Mucosa of stomach (tissue), 1 donor: ENCODE measurements around the gene RILPL1.
"Not testable (repeated sequence)": the region's sequence is repeated elsewhere in the genome, so short reads cannot be mapped to it uniquely, and the experiment has no call there.

Experiments used
- H3K27me3 ChIP-seq: one replicate; pipeline ENCODE4 v1.7.0; 2013; ENCODE audit warnings: mild to moderate bottlenecking, low read length; ENCODE audit not compliant: control insufficient read depth, insufficient read depth
- H3K36me3 ChIP-seq: one replicate; pipeline ENCODE4 v1.7.0; 2013; ENCODE audit warnings: low read length; ENCODE audit not compliant: control insufficient read depth, insufficient read depth
- H3K4me1 ChIP-seq: one replicate; pipeline ENCODE4 v1.7.0; 2013; ENCODE audit warnings: mild to moderate bottlenecking, low read length; ENCODE audit not compliant: control insufficient read depth, insufficient read depth
- H3K4me3 ChIP-seq: one replicate; pipeline ENCODE4 v1.7.0; 2013; ENCODE audit warnings: low read length
- H3K9ac ChIP-seq: one replicate; pipeline ENCODE4 v1.7.0; 2013; ENCODE audit warnings: mild to moderate bottlenecking, low read length, moderate library complexity
- H3K9me3 ChIP-seq: one replicate; pipeline ENCODE4 v1.7.0; 2013; ENCODE audit warnings: mild to moderate bottlenecking, low read length, moderate library complexity; ENCODE audit not compliant: control insufficient read depth
- donor health status: Pancreatic carcinoma.

The RILPL1 gene, protein sequence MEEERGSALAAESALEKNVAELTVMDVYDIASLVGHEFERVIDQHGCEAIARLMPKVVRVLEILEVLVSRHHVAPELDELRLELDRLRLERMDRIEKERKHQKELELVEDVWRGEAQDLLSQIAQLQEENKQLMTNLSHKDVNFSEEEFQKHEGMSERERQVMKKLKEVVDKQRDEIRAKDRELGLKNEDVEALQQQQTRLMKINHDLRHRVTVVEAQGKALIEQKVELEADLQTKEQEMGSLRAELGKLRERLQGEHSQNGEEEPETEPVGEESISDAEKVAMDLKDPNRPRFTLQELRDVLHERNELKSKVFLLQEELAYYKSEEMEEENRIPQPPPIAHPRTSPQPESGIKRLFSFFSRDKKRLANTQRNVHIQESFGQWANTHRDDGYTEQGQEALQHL

DNA sequence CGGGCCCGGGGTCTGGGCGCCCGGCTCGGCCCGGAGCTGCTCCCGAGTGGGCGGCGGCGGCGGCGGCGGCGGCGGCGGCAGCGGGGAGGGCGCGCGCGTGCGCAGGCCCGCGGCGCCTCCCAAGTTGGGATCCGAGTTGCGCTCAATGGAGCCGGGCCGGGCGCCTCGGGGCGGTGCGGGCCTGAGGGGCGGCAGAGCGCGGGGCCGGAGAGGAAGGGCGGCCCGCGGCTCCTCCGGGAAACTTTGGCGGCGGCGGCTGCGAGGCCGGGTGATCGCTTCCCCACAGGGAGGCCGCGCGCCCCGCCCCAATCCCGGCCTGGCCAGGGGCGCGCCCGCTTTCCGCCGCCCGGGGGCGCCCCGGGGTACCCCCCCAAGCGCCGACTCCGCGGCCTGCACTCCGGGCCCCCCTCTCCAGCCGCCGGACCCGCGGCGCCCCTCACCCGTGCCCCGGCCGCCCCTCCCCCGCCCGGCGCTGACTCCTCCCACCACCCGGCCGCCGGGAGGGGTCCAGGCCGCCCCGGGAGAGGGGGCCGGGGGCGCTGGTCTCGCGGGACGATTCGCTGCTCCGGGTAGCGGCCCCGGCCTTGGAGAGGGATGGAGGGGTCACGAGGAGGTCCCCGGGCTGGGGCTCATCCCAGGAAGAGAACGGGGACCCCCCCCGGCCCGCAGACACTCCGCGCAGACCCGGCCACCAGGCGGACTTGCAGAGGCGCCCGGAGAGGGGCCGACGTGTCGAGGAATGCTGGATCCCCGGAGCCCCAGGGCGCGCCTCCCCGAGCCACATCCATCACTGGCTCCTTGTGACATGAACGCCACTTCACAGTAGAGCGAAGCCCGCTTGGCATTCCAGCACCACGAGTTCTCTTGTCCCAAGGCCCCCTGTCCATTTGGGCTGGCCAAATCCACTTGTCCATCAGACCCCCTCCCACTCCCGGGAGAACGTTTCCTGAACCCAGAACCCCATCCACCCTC lies at the start of gene RILPL1:
Gene RILPL1, minus strand, starts transcription at position 48 of the 972 bp plus-strand sequence. CDS start 237 bp downstream, outside the sequence.
- Histone ChIP-seq H3K36me3 (no peaks in the 10 kb centered on the region), H3K27me3 (no peaks in the 10 kb centered on the region), H3K9me3 (no peaks in the 10 kb centered on the region), H3K9ac (peak within 1 kb of the TSS; percentile 43), H3K4me1 (peaks cover 18% of the 10 kb centered on the region), H3K4me3 (peak within 1 kb of the TSS; percentile 25)

DNA sequence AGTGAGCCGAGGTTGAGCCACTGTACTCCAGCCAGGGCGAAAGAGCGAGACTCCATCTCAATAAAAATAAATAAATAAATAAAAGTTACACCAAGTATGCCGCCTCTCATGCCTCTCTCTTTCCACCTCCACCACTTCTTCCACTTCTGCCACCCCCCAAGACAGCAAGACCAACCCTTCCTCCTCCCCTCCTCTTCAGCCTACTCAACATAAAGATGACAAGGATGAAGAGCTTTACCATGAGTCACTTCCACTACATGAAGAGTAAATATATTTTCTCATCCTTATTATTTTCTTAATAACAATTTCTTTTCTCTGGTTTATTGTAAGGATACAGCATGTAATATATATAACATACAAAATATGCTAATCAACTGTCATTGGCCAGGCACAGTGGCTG lies 47.3 kb upstream of the RILPL1 start:
- H3K9ac ChIP-seq, result no peak overlapping the region
- H3K9me3 ChIP-seq, result no peaks in the 10 kb centered on the region
- H3K4me1 ChIP-seq, result no peaks in the 10 kb centered on the region

DNA sequence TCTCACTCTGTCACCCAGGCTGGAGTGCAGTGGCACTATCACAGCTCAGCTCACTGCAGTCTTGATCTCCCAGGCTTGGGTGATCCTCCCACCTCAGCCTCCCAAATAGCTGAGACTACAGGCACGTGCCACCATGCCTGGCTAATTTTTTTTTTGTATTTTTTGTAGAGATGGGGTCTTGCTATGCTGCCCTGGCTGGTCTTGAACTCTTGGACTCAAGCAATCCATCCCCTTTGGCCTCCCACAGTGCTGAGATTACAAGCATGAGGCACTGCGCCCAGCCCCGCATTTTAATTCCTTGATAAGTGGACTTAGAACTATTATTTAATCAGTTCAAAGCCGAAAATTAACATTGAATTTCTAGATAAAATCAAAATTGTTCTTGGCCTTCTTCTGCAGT lies 45.3 kb upstream of the RILPL1 start:
- not testable (repeated sequence) for H3K27me3 ChIP-seq, H3K4me1 ChIP-seq, H3K9me3 ChIP-seq, H3K4me3 ChIP-seq, H3K9ac ChIP-seq, H3K36me3 ChIP-seq

More for the DNA sequence above, 47.3 kb upstream of the RILPL1 start:
- H3K4me3 ChIP-seq, result no peak overlapping the region
- H3K27me3 ChIP-seq, result no peaks in the 10 kb centered on the region
- no peaks in the 10 kb centered on the region for H3K36me3 ChIP-seq

DNA sequence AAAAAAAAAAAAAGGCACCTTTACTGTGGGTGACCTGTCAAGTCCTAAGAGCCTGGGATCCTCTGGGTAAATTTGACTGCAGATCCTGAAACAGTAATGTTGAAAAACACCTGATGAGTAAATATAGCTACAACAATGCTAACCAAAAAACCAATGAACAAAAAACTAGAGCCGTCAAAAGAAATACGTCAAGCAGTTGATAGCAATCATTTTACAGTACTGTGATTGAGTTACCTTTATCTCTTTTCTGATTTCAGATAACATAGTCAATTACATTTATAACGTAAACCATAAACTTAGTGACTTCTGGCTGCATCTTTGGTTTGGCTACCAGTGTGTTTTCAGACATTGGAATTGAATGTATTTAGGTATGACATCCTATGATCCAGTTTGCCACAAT lies 44.7 kb upstream of the RILPL1 start:
- H3K36me3 ChIP-seq, result no peaks in the 10 kb centered on the region
- no peaks in the 10 kb centered on the region for H3K4me1 ChIP-seq
- H3K9ac ChIP-seq, result no peak overlapping the region
- H3K9me3 ChIP-seq, result no peaks in the 10 kb centered on the region
- no peaks in the 10 kb centered on the region for H3K27me3 ChIP-seq
- no peak overlapping the region for H3K4me3 ChIP-seq

DNA sequence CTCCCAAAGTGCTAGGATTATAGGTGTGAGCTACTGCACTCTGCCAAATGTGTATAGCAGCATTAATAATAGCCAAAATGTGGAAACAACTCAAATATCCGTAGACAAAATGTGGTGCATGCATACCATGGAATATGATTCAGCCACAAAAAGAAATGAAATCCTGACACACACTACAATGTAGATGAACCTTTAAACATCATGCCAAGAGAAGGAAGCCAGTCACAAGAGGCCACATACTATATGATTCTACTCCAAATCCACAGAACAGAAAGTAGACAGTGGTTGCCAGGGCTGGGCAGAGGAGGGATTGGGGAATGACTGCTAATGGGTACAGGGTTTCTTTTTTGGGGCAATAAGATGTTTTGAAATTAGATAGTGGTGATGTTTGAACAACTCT lies 43.1 kb upstream of the RILPL1 start:
- Histone ChIP-seq H3K36me3 (no peaks in the 10 kb centered on the region), H3K4me3 (no peak overlapping the region), H3K4me1 (no peaks in the 10 kb centered on the region), H3K9ac (no peak overlapping the region), H3K27me3 (no peaks in the 10 kb centered on the region), H3K9me3 (no peaks in the 10 kb centered on the region)

DNA sequence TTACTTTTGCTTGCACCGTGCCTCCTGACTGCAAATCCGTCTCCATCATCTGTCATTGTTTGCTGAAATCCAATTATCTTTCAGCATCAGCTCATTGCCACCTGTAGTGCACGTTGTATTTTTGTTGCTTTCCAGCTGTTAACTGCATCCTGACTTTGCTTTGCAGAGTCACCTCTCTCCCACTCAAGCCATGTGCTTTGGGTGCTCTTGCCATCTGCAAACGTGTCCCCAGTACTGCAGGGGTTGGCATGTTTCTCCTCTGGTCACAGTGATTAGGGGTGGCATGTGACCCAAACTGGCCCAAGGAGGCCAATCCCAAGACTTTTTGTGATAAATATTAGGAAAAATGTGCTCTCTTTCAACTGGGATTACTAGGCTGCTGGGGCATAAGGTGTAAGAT lies 40.4 kb upstream of the RILPL1 start:
- no peak overlapping the region for H3K4me3 ChIP-seq
- H3K36me3 ChIP-seq, result no peaks in the 10 kb centered on the region
- no peak overlapping the region for H3K9ac ChIP-seq
- no peaks in the 10 kb centered on the region for H3K27me3 ChIP-seq
- H3K4me1 ChIP-seq, result no peaks in the 10 kb centered on the region
- H3K9me3 ChIP-seq, result no peaks in the 10 kb centered on the region

DNA sequence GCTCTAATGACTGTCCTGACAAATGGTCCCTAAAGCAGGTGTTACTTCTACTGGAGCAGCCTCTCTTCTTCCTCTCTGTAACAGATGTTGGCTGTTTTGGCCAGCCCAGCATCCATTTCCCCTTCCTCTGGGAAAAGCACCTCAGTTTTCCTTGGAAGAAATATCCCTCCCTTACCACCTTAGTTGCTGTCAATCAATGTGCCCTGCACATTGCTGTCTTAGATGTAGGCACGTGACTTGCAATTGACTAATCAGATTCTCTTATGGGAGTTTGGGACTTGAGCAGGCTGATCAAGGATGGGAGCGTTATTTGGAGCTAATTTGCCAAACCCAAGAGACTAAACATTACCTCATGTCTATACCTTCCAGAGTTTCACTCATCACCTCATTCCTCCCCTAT lies 38.9 kb upstream of the RILPL1 start:
- no peaks in the 10 kb centered on the region for H3K36me3 ChIP-seq
- no peak overlapping the region for H3K4me3 ChIP-seq
- H3K27me3 ChIP-seq, result no peaks in the 10 kb centered on the region
- H3K4me1 ChIP-seq, result no peaks in the 10 kb centered on the region
- no peaks in the 10 kb centered on the region for H3K9me3 ChIP-seq
- no peak overlapping the region for H3K9ac ChIP-seq

DNA sequence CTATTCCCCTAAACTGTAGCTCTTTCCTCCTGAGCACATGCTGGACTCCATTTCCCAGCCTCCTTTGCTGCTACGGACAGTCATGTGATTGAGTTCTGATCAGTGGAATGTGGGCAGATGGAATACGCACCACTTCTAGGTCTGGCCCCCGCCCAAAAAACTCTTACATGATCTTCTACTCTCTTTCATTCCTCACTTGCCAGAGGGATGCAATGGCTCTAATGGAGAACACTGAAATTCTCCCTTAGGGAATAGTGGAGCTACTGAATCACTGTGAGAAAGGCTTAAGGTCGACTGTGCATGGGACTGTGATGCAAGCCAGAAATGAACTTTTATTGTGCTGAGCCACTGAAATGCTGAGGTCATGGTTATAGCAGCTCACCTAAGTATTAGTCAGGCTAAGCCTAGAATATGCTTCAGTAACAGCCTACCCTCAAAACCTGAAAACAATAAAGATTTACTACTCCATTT lies 37.9 kb upstream of the RILPL1 start:
- Histone ChIP-seq H3K9ac (no peak overlapping the region), H3K36me3 (no peaks in the 10 kb centered on the region), H3K4me3 (no peak overlapping the region), H3K27me3 (no peaks in the 10 kb centered on the region), H3K4me1 (no peaks in the 10 kb centered on the region), H3K9me3 (no peaks in the 10 kb centered on the region)

DNA sequence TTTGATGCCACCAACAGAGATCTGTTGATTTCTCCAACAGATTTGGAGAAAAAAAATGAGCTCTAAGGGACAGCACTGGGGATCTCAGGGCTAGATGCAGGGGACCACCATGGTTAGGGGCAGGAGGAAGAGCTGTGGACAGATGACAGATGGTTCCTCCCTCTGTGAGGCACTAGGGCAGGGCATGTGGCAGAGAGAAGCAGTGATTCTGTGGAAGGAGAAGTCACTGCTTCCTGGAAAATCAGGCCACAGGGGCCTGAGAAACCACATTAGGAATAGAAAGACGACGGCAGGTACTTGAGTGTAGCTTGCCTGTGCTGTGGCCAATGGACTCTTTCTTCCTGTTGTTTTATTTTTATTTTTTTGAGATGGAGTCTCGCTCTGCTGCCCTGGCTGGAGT lies 25.9 kb upstream of the RILPL1 start:
- Histone ChIP-seq H3K27me3 (no peaks in the 10 kb centered on the region), H3K4me1 (no peaks in the 10 kb centered on the region), H3K36me3 (no peaks in the 10 kb centered on the region), H3K9ac (no peak overlapping the region), H3K4me3 (no peak overlapping the region), H3K9me3 (no peaks in the 10 kb centered on the region)

DNA sequence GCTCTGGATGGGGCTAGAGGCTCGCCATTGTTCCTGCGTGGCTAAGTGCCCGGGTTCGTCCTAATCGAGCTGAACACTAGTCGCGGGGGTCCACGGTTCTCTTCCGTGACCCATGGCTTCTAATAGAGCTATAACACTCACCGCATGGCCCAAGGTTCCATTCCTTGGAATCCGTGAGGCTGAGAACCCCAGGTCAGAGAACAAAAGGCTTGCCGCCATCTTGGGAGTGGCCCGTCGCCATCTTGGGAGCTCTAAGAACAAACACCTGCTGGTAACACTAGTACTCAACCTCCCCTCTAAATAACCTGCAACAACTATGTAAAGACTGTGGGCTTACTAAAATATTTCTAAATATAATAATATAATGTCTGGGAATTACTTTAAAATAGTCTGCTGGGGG lies 25.0 kb upstream of the RILPL1 start:
- not testable (repeated sequence) for H3K27me3 ChIP-seq, H3K4me1 ChIP-seq, H3K9me3 ChIP-seq, H3K9ac ChIP-seq, H3K36me3 ChIP-seq, H3K4me3 ChIP-seq

DNA sequence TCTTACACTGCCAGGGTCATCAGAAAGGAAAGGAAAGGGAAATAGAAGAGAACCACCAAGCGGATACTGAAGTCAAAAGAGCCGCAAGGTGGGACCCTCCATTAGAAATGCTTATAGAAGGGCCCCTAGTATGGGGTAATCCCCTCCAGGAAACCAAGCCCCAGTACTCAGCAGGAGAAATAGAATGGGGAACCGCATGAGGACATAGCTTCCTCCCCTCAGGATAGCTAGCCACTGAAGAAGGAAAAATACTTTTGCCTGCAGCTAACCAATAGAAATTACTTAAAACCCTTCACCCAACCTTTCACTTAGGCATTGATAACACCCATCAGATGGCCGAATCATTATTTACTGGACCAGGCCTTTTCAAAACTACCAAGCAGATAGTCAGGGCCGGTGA lies 21.3 kb upstream of the RILPL1 start:
- H3K27me3 ChIP-seq, result not testable (repeated sequence)

DNA sequence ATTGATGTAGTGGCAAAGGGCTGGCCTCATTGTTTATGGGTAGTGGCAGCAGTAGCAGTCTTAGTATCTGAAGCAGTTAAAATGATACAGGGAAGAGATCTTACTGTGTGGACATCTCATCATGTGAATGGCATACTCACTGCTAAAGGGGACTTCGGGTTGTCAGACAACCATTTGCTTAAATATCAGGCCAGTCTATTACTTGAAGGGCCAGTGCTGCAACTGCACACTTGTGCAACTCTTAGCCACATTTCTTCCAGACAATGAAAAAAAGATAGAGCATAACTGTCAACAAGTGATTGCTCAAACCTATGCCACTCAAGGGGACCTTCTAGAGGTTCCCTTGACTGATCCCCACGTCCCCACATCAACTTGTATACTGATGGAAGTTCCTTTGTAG lies 20.6 kb upstream of the RILPL1 start:
- not testable (repeated sequence) for H3K9me3 ChIP-seq, H3K4me1 ChIP-seq, H3K36me3 ChIP-seq, H3K27me3 ChIP-seq, H3K9ac ChIP-seq, H3K4me3 ChIP-seq

More for the DNA sequence above, 21.3 kb upstream of the RILPL1 start:
- H3K9ac ChIP-seq, H3K9me3 ChIP-seq, H3K4me1 ChIP-seq, H3K36me3 ChIP-seq, H3K4me3 ChIP-seq: not testable (repeated sequence)
